Body of pancreas (tissue), 4 donors: ENCODE data around the gene FOXJ3. TPM values are rescaled to one million over a fixed set of nuclear protein-coding genes. Genes with fewer than 3 reads are reported as not detected.

Source experiments
- ATAC-seq: fragments of 150-250 bp; one replicate; pipeline ENCODE4 v1.9.1; 2016
- DNase-seq, 4 donors: peaks; one replicate each; pipeline ENCODE4 v3.0.0-alpha.2; 2019
- H3K27ac ChIP-seq, 4 donors: fragments of 200-600 bp; sonication (generic); 1 replicate in 3 of 4; 2 replicates in 1 of 4; pipeline versions ENCODE4 v1.5.1 to v1.6.1; 2016 to 2019; ENCODE audit warnings: mild to moderate bottlenecking in 1 of 4, mixed read lengths in 1 of 4, moderate library complexity in 1 of 4
- H3K27me3 ChIP-seq, 2 donors: fragments of 200-600 bp; sonication (generic); one replicate each; pipeline ENCODE4 v1.6.0; 2016; ENCODE audit warnings: mild to moderate bottlenecking in 1 of 2
- H3K36me3 ChIP-seq, 2 donors: fragments of 200-600 bp; sonication (generic); replicated peaks in 1 of 2; 2 replicates each; pipeline ENCODE4 v1.5.1; 2016; ENCODE audit warnings: low read depth in 2 of 2; ENCODE audit not compliant: insufficient read depth in 1 of 2
- H3K4me1 ChIP-seq: fragments of 200-600 bp; sonication (generic); one replicate; pipeline ENCODE4 v1.6.0; 2016
- H3K4me3 ChIP-seq, 2 donors: fragments of 200-600 bp; sonication (generic); 1 replicate in 1 of 2; 2 replicates in 1 of 2; pipeline ENCODE4 v1.5.1; 2016 to 2019
- H3K9me3 ChIP-seq, 3 donors: fragments of 200-600 bp; sonication (generic); 1 replicate in 2 of 3; 2 replicates in 1 of 3; pipeline ENCODE4 v1.5.1; 2016
- POLR2A ChIP-seq, 3 donors: fragments of 450-650 bp; IDR thresholded peaks; one replicate each; pipeline ENCODE4 v1.6.1; 2016; ENCODE audit warnings: antibody characterized with exemption in 3 of 3, mild to moderate bottlenecking in 2 of 3
- WGBS, 2 donors: methylation state at CpG; one replicate each; pipeline ENCODE4 v1.1.5; 2017; 5-methylcytosine and 5-hydroxymethylcytosine counted together
- intact Hi-C: fragments of 100-400 bp; cut with DNase I; formaldehyde crosslinking; loops from one replicate; pipeline ENCODE4 v1.15.1; 2023
- total RNA-seq, 2 donors: library from RNA; depleted of rRNA; stranded (reverse); fragments of >200 nt; gene quantifications; one replicate each; pipeline ENCODE4 v1.1.0, GENCODE V29; 2016
- TF ChIP-seq, protein P1 (sequence below), 7 experiments: fragments of 450-650 bp in 4 of 7; fragments of 200-600 bp in 3 of 7; sonication (generic) in 3 of 7; IDR thresholded peaks; one replicate each; pipeline ENCODE4 v1.5.1; 2016 to 2019; ENCODE audit warnings: antibody characterized with exemption in 7 of 7

Gene FOXJ3
- total RNA-seq, 2 donors from 2014 or later: 25.2 to 50.4 TPM

- Histone ChIP-seq H3K9me3 (no peaks in the 10 kb centered on the region), H3K27me3 (no peaks in the 10 kb centered on the region), H3K27ac (peak overlapping the region; percentile 33 to 61 (median 54)), H3K4me1 (peaks cover 35% of the 10 kb centered on the region), H3K36me3 (no peaks in the 10 kb centered on the region), H3K4me3 (no peak overlapping the region)
- WGBS, 2 donors: 0 to 21% methylated on average over 3 to 15 of the region's 15 CpGs
- intact Hi-C loops: no loop called here
- ATAC-seq (peak; percentile 70), DNase-seq (peak; percentile 42 to 62 (median 58))
- no peak for TF ChIP-seq POLR2A (IDR thresholded peaks at IDR 0.05)
- TF ChIP-seq, protein P1, sequence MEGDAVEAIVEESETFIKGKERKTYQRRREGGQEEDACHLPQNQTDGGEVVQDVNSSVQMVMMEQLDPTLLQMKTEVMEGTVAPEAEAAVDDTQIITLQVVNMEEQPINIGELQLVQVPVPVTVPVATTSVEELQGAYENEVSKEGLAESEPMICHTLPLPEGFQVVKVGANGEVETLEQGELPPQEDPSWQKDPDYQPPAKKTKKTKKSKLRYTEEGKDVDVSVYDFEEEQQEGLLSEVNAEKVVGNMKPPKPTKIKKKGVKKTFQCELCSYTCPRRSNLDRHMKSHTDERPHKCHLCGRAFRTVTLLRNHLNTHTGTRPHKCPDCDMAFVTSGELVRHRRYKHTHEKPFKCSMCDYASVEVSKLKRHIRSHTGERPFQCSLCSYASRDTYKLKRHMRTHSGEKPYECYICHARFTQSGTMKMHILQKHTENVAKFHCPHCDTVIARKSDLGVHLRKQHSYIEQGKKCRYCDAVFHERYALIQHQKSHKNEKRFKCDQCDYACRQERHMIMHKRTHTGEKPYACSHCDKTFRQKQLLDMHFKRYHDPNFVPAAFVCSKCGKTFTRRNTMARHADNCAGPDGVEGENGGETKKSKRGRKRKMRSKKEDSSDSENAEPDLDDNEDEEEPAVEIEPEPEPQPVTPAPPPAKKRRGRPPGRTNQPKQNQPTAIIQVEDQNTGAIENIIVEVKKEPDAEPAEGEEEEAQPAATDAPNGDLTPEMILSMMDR (IDR thresholded peaks at IDR 0.05): peak in 1 of 7 experiments; percentile 6
Observed at GRCh38 chr1:42172381-42173133, 162.5 kb downstream of the FOXJ3 start.

GRCh38 chr1:42171679-42172266 lies 163.3 kb downstream of the FOXJ3 start:
- DNase-seq (no peak), ATAC-seq (no peak)
- H3K27ac ChIP-seq: peak overlapping the region in 3 of 4 donors; percentile 48 to 61 (median 60)
- no peaks in the 10 kb centered on the region for H3K36me3 ChIP-seq
- peaks cover 33% of the 10 kb centered on the region for H3K4me1 ChIP-seq
- no peak overlapping the region for H3K4me3 ChIP-seq
- intact Hi-C loops: no loop called here
- no peaks in the 10 kb centered on the region for H3K9me3 ChIP-seq
- 43 to 62% methylated on average over 5 to 6 of the region's 6 CpGs for WGBS, 2 donors
- no peaks in the 10 kb centered on the region for H3K27me3 ChIP-seq
- no peak for TF ChIP-seq POLR2A (IDR thresholded peaks at IDR 0.05)
- TF ChIP-seq, protein P1 (IDR thresholded peaks at IDR 0.05): no peak

GRCh38 chr1:42170779-42171621 lies 164.0 kb downstream of the FOXJ3 start:
- ATAC-seq (no peak), DNase-seq (peak in 1 of 4 donors; percentile 13)
- Histone ChIP-seq H3K27ac (no peak overlapping the region), H3K9me3 (no peaks in the 10 kb centered on the region), H3K36me3 (no peaks in the 10 kb centered on the region), H3K4me1 (peaks cover 37% of the 10 kb centered on the region), H3K27me3 (no peaks in the 10 kb centered on the region), H3K4me3 (no peak overlapping the region)
- 58 to 68% methylated on average over 16 to 17 of the region's 17 CpGs for WGBS, 2 donors
- intact Hi-C loops: no loop called here
- TF ChIP-seq POLR2A (IDR thresholded peaks at IDR 0.05): no peak
- TF ChIP-seq, protein P1 (IDR thresholded peaks at IDR 0.05): no peak

GRCh38 chr1:42168763-42169162 lies 166.3 kb downstream of the FOXJ3 start:
- H3K4me1 ChIP-seq: peaks cover 55% of the 10 kb centered on the region
- no peaks in the 10 kb centered on the region for H3K36me3 ChIP-seq
- TF ChIP-seq, protein P1 (IDR thresholded peaks at IDR 0.05): no peak
- TF ChIP-seq POLR2A (IDR thresholded peaks at IDR 0.05): no peak
- no peak overlapping the region for H3K4me3 ChIP-seq
- no peak for DNase-seq
- H3K9me3 ChIP-seq: no peaks in the 10 kb centered on the region
- 89 to 100% methylated on average over 2 to 3 of the region's 3 CpGs for WGBS, 2 donors
- no peak for ATAC-seq
- intact Hi-C loops: no loop called here
- no peak overlapping the region for H3K27ac ChIP-seq
- H3K27me3 ChIP-seq: no peaks in the 10 kb centered on the region
